Activated naive CD8-positive, alpha-beta T cell treated with anti-CD3 and anti-CD28 coated beads for 36 hours (primary cell): ENCODE measurements around the gene LGR4. TPM values are rescaled to one million over a fixed set of nuclear protein-coding genes. Genes with fewer than 3 reads are reported as not detected.
"Not testable (repeated sequence)": the region's sequence is repeated elsewhere in the genome, so short reads cannot be mapped to it uniquely, and the experiment has no call there.

Source experiments
- DNase-seq: peaks from one replicate; pipeline ENCODE4 v3.0.0; 2021
- H3K27ac Mint-ChIP-seq: one replicate; pipeline ENCODE4 v1.8.0; 2022; ENCODE audit warnings: mild to moderate bottlenecking, moderate library complexity, mixed read lengths
- H3K27me3 Mint-ChIP-seq: one replicate; pipeline ENCODE4 v1.8.0; 2022; ENCODE audit warnings: mild to moderate bottlenecking, mixed read lengths
- H3K36me3 Mint-ChIP-seq: one replicate; pipeline ENCODE4 v1.8.0; 2021; ENCODE audit warnings: mild to moderate bottlenecking, mixed read lengths
- H3K4me1 Mint-ChIP-seq: one replicate; pipeline ENCODE4 v1.8.0; 2021; ENCODE audit warnings: mixed read lengths
- H3K4me3 Mint-ChIP-seq: one replicate; pipeline ENCODE4 v1.8.0; 2022; ENCODE audit warnings: mild to moderate bottlenecking, moderate library complexity, mixed read lengths
- H3K9me3 Mint-ChIP-seq: one replicate; pipeline ENCODE4 v1.8.0; 2022; ENCODE audit warnings: mixed read lengths
- total RNA-seq, 2 experiments: library from RNA; stranded (reverse); gene quantifications; one replicate each; pipeline ENCODE4 v1.2.3, GENCODE V29; 2021

The LGR4 gene
- total RNA-seq, 2 experiments from 2014 or later: 0.06 to 0.08 TPM

DNA sequence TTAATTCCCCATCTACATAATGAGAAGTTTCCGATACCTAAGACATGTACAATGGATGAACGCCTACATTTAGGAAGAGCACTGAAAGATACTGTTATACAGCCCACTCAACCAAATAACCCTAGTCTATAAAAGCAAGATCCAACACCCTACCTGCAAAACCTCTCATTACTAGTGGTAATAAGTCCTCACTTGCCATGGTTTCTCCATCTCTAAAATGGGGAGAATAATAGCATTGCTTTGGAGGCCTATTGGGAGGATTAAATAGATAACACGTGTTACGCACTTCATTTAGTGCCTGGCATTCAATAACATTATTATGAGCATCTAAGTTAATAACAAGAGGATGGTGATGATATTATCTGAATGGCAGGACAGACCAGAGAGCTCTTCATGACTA is 16.9 kb downstream of the LGR4 start:
- no peak overlapping the region for H3K4me3 Mint-ChIP-seq
- H3K9me3 Mint-ChIP-seq: peaks cover 2% of the 10 kb centered on the region
- no peak for DNase-seq
- no peak overlapping the region for H3K27ac Mint-ChIP-seq
- H3K27me3 Mint-ChIP-seq: peaks cover 3% of the 10 kb centered on the region
- H3K4me1 Mint-ChIP-seq: no peaks in the 10 kb centered on the region
- no peaks in the 10 kb centered on the region for H3K36me3 Mint-ChIP-seq

DNA sequence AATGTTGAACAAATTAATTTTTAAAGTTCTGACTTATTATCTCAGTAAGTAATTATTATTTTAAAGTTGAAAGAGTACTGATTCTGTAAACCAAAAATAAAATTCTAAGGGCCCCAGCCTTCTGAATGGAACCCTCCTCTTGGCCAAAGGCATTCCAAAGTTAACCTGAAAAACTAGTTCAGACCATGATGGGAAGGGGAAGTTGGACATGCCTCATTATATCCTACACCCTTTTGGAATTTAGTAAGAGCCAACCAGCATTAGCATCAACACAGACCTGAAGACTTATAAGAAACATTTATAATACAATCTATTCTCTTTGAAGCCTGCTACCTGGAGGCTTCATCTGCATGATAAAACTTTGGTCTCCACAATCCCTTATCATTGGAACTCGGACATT is 18.9 kb downstream of the LGR4 start:
- no peak overlapping the region for H3K4me3 Mint-ChIP-seq
- no peak for DNase-seq
- H3K27me3 Mint-ChIP-seq: peaks cover 3% of the 10 kb centered on the region
- H3K27ac Mint-ChIP-seq: no peak overlapping the region
- no peaks in the 10 kb centered on the region for H3K36me3 Mint-ChIP-seq
- peaks cover 2% of the 10 kb centered on the region for H3K9me3 Mint-ChIP-seq
- H3K4me1 Mint-ChIP-seq: no peaks in the 10 kb centered on the region

DNA sequence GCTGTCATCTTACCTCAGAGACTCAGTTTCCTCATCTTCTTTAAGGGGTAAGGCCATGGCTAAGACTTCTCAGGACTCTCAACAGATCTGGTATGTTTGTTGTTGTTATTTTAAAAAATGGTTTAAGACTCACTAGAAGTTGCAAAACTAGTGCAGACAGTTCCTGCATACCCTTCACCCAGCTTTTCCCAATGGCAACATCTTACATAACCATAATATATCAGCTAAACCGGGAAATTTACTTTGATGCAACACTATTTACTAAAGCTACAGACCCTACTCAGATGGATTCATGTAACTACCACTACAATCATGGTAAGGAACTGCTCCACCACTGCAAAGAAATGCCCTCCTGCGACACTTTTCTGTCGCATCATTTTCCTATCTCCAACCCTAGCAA is 20.4 kb downstream of the LGR4 start:
- no peaks in the 10 kb centered on the region for H3K4me1 Mint-ChIP-seq
- H3K27ac Mint-ChIP-seq: no peak overlapping the region
- DNase-seq: no peak
- H3K27me3 Mint-ChIP-seq: no peaks in the 10 kb centered on the region
- no peak overlapping the region for H3K4me3 Mint-ChIP-seq
- no peaks in the 10 kb centered on the region for H3K36me3 Mint-ChIP-seq
- peaks cover 2% of the 10 kb centered on the region for H3K9me3 Mint-ChIP-seq

DNA sequence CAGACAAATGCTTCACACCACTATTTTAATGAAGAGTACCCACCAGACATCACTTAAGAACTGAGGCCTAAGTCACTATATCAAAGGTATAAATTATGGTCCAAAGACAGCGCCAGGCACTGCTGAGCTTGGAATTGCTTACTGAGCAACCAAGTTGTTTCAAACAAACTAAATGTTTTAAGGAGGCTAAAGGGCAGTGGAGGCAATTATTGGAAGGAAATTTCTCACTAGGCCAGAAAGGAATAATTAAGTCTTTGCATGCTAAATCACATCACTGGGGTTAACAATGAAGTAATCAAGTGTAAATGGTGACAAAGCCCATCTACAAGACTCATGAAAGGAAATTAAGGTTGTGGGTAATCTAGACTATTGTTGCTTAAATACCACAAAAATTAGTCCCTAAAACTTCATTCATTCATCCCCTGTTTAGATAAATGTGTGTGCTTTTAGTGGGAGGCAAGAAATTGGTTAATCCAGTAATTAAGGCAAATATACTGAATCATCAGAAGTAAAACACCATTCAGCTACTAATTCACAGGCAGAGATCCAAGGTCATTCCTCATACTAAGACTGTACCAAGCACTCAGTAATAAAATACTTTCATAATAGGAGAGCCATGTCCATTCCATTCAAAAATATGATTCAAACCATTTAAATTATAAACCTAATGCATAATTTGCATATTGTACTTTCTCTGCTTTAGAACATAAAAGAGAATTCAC is 21.2 kb downstream of the LGR4 start:
- H3K9me3 Mint-ChIP-seq: peaks cover 2% of the 10 kb centered on the region
- no peaks in the 10 kb centered on the region for H3K36me3 Mint-ChIP-seq
- no peaks in the 10 kb centered on the region for H3K4me1 Mint-ChIP-seq
- no peak for DNase-seq
- no peak overlapping the region for H3K4me3 Mint-ChIP-seq
- no peak overlapping the region for H3K27ac Mint-ChIP-seq
- H3K27me3 Mint-ChIP-seq: no peaks in the 10 kb centered on the region

DNA sequence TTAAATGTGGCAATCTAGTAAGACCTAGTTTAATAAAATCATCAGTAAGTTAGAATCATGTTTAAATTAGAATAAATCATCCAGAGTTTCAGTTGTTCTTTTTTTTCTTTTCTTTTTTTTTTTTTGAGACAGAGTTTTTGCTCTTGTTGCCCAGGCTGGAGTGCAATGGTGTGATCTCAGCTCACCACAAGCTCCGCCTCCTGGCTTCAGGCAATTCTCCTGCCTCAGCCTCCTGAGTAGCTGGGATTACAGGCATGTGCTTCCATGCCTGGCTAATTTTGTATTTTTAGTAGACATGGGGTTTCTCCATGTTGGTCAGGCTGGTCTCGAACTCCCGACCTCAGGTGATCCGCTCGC is 24.4 kb downstream of the LGR4 start:
- not testable (repeated sequence) for H3K27ac Mint-ChIP-seq

DNA sequence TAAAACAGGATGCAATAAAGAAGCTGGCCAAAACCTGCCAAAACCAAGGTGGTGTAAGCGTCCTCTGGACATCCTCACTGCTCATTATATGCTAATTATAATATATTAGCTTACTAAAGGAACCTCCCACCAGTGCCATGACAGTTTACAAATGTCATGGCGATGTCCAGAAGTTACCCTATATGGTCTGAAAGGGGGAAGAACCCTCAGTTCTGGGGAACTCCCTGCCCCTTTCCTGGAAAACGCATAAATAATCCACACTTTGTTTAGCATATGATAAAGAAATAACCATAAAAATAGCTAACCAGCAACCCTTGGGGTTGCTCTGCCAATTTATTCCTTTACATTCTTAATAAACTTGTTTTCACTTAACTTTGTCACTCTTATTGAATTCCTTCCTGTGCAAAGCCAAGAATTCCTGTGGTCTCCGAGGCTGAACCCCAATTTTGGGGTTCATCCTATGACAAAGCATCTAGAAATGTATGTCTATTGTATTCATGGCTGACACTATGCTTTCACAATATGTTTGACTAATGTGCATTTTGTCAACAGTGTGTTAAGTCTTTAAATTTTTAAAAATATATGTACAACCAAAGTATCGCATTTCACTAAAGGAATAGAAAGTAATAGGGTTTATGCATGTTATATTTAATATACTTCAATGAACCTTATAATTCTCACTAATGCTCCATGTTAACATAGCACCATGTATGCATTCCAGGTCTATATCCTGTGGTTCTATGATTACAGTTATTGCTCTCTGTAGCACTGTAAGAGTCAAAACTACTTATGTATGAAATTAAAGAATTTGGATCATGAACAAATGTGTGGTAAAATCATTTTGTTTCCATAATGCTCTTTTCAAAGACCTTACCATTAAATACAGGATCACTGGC is 25.1 kb downstream of the LGR4 start:
- no peaks in the 10 kb centered on the region for H3K9me3 Mint-ChIP-seq

More for the DNA sequence above, 24.4 kb downstream of the LGR4 start:
- not testable (repeated sequence) for H3K27me3 Mint-ChIP-seq, H3K9me3 Mint-ChIP-seq, H3K36me3 Mint-ChIP-seq, DNase-seq, H3K4me3 Mint-ChIP-seq, H3K4me1 Mint-ChIP-seq

DNA sequence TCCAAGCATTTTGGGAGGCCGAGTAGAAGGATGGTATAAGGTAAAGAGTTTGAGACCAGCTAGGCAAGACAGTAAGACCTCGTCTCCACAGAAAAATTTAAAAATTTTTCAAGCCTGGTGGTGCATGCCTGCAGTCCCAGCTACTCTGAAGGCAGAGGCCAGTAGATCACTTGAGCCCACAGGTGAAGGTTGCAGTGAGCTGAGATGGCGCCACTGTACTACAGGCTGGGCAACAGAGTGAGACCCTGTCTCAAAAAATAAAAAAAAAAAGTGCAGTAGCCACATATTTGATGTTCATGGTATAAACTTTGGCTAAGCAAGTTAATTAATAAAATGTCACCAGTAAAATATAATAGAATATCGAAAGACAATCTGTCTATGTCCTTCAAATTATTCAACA is 27.0 kb downstream of the LGR4 start:
- H3K27ac Mint-ChIP-seq: no peak overlapping the region
- H3K36me3 Mint-ChIP-seq: no peaks in the 10 kb centered on the region
- H3K4me1 Mint-ChIP-seq: no peaks in the 10 kb centered on the region
- DNase-seq: no peak
- peaks cover 9% of the 10 kb centered on the region for H3K27me3 Mint-ChIP-seq
- H3K4me3 Mint-ChIP-seq: no peak overlapping the region
- H3K9me3 Mint-ChIP-seq: no peaks in the 10 kb centered on the region

More for the DNA sequence above, 25.1 kb downstream of the LGR4 start:
- H3K27ac Mint-ChIP-seq: no peak overlapping the region
- H3K4me1 Mint-ChIP-seq: no peaks in the 10 kb centered on the region
- H3K36me3 Mint-ChIP-seq: no peaks in the 10 kb centered on the region
- H3K27me3 Mint-ChIP-seq: peaks cover 3% of the 10 kb centered on the region
- DNase-seq: no peak
- H3K4me3 Mint-ChIP-seq: no peak overlapping the region

DNA sequence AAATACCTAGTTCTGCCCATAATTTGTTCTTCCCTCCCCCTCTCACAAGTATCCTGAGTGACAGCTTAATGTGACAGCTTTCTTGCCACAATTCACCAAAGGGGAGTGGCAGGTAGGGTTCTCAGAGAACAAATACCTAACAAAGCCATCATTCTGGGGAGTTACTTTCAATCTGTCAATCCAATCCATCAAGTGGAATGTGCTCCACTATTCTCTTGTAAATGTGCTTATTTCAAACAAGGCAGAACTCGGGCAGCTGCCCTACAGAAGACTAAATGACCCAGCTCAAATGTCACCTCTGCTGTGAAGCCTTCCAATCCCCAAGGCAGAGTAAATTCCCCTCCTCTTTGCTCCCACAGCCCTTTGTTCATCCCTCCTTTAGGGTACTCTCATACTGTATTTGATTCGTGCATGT is 27.8 kb downstream of the LGR4 start:
- Mint-ChIP-seq H3K4me3 (no peak overlapping the region), H3K36me3 (no peaks in the 10 kb centered on the region), H3K27ac (no peak overlapping the region), H3K27me3 (peaks cover 9% of the 10 kb centered on the region), H3K4me1 (no peaks in the 10 kb centered on the region), H3K9me3 (no peaks in the 10 kb centered on the region)
- no peak for DNase-seq

DNA sequence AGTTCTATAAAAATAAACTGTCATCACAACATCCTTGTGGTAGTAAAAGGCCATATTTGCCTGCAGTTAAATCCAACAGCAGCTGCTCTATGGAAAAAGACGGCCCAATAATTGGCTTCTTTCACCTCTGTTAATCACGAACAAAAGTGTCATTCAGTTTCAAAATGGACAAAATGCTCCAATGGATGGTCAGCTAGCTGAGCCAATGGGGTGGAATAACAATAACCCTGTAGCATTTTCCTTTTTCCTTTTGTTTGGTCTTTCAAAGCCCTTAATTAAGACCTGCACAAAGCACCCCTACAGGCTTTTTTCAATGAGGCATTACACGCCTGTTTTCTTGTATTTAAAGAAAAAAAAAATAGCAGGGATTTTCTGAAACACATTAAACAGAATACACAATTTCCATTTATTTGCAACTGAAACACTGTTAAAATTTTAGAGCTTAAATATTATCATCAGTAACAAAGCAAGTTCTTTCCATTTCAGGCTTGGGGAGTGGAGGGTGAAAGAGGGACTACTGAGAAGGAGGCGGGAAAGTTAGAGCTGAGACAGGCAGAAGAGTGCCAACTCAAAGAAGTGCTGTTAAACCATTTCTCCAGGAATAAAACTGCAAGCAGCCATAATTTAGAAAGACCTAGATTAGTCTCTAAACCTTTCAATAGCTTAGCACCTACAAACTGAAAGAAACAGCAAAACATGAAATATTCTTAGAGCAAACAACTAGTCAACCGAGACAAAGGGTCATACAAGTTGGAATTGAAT is 28.7 kb downstream of the LGR4 start:
- Mint-ChIP-seq H3K9me3 (no peaks in the 10 kb centered on the region), H3K36me3 (no peaks in the 10 kb centered on the region), H3K4me3 (no peak overlapping the region), H3K27ac (no peak overlapping the region), H3K4me1 (no peaks in the 10 kb centered on the region), H3K27me3 (peaks cover 9% of the 10 kb centered on the region)
- DNase-seq: no peak

DNA sequence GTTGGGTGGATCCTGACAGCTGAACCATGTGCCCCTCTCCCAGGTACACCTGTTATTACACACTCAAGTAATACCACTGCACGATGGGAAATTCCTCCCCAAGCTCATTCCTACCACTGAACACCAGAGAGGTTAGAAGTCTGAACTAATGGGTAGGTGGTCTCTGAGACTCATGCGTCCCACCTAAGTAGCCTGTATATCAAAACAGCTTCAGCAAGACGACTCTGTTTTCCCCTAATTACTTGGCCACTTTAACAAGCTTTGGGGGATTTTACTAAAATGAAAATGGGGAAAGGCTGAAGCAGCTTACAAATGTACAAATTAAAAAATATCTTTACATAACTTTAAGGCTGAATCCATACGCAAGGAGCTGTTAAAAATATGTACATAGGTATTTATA is 29.4 kb downstream of the LGR4 start:
- no peak for DNase-seq
- Mint-ChIP-seq H3K4me1 (no peaks in the 10 kb centered on the region), H3K4me3 (no peak overlapping the region), H3K36me3 (no peaks in the 10 kb centered on the region), H3K27ac (no peak overlapping the region), H3K27me3 (peaks cover 9% of the 10 kb centered on the region), H3K9me3 (no peaks in the 10 kb centered on the region)

DNA sequence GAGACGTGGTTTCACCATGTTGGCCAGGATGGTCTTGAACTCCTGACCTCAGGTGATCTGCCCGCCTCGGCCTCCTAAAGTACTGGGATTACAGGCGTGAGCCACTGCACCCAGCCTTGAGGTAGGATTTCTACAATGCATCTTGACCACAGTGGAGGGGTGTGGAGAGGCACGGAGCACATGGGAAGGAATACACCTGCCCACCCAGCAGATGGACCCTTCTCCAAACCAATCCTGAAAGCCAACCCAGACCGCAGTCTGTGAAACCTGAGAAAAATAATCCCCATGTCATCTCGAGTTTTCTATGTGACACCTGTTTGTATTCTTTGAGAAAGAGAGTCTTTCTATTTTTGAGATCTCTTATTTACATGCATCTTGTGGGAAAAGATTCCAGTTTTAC is 32.5 kb downstream of the LGR4 start:
- no peak for DNase-seq
- no peak overlapping the region for H3K4me3 Mint-ChIP-seq
- no peaks in the 10 kb centered on the region for H3K36me3 Mint-ChIP-seq
- no peaks in the 10 kb centered on the region for H3K9me3 Mint-ChIP-seq
- no peak overlapping the region for H3K27ac Mint-ChIP-seq
- peaks cover 8% of the 10 kb centered on the region for H3K27me3 Mint-ChIP-seq
- no peaks in the 10 kb centered on the region for H3K4me1 Mint-ChIP-seq

DNA sequence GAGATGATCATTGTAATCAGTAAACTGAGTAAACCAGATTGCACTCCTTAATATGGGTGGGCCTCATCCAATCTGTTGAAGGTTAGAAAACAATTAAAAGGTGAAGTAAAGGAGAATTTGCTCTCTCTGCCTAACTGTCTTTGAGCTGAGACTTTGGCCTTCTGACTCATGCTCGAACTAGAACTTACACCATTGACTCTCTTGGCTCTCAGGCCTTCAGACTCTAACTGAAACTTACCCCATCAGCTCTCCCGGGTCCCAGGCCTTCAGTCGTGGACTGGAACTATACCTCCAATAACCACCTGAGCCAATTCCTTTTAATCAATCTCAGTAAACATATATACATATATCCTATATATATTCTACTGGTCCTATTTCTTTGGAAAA is 34.0 kb downstream of the LGR4 start:
- Mint-ChIP-seq H3K9me3 (no peaks in the 10 kb centered on the region), H3K36me3 (no peaks in the 10 kb centered on the region), H3K4me3 (no peak overlapping the region), H3K4me1 (no peaks in the 10 kb centered on the region), H3K27me3 (peaks cover 5% of the 10 kb centered on the region), H3K27ac (no peak overlapping the region)
- DNase-seq: no peak

DNA sequence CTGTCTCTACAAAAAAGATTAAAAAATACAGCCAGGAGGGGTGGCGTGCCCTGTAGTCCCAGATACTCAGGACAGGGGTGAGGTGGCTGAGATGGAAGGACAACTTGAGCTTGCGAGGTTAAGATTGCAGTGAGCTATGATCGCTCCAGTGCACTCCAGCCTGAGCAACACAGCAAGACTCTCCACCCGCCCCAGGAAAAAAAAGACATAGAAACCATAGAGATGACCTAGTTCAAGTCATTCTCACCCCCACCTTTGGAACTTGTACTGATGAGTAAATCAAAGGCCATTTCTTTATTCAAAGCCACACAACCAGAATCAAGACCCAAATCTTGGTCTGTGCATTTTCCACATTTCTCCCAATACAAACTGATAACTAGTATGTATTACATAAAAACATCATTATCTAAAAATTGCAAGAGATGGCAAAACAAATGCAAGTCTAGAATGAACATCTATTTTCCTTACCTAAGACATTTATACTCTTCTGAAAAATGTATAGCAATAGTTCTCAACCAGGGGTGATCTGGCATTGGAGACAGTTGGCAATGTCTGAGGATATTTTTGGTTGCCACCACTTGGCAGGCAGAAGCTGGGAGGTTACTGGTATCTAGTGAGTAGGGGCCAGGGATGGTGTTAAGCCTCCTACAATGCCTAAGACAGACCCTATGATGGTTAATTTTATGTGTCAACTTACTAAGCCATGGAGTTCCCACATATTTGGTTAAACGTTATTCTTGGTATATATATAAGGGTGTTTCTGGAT is 34.6 kb downstream of the LGR4 start:
- Mint-ChIP-seq H3K4me1 (no peaks in the 10 kb centered on the region), H3K36me3 (no peaks in the 10 kb centered on the region), H3K4me3 (no peak overlapping the region)

DNA sequence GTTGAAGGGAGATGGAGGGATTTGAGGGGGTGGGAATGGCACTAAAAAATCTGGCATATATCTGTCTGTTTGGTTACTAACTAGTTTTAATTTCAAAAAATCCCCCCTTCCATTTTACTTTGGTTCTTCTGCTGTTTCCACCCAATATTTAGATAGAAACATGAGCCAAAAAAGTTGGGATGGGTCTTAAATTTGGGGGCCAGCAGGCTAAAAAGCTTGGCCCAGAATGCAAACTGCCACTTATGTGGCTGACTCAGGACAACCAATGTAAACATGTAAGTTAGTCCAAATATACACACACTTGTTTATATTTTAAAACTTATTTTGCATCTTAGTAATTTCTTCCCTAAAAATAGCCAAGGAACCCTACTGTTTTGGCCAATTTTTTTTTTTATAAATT is 35.7 kb downstream of the LGR4 start:
- no peaks in the 10 kb centered on the region for H3K4me1 Mint-ChIP-seq
- no peak overlapping the region for H3K27ac Mint-ChIP-seq
- peaks cover 9% of the 10 kb centered on the region for H3K27me3 Mint-ChIP-seq
- H3K36me3 Mint-ChIP-seq: no peaks in the 10 kb centered on the region
- H3K4me3 Mint-ChIP-seq: no peak overlapping the region
- DNase-seq: no peak
- H3K9me3 Mint-ChIP-seq: no peaks in the 10 kb centered on the region

More for the DNA sequence above, 34.6 kb downstream of the LGR4 start:
- no peak overlapping the region for H3K27ac Mint-ChIP-seq
- H3K27me3 Mint-ChIP-seq: peaks cover 9% of the 10 kb centered on the region
- DNase-seq: no peak
- no peaks in the 10 kb centered on the region for H3K9me3 Mint-ChIP-seq

DNA sequence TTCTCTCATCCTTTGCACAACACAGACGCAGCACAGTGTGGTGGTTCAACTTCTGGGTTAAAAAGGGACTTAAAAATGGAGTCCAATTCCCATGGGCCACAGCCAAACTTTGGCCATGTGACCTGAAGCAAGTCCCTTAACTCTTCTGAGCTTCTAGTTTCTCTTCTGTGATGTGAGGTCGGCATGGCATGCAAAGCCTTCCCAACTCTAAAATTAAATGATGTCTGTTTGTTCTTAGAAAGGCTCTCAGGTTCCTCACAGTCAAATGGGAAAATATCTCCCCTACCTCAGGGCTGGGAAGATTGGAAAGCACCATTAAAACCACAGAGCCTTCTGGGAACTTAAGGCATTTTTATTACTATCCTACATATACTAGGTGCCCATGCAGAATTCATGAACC is 38.8 kb downstream of the LGR4 start:
- Mint-ChIP-seq H3K36me3 (no peaks in the 10 kb centered on the region), H3K4me1 (no peaks in the 10 kb centered on the region), H3K9me3 (no peaks in the 10 kb centered on the region), H3K27ac (no peak overlapping the region), H3K27me3 (peaks cover 3% of the 10 kb centered on the region), H3K4me3 (no peak overlapping the region)
- DNase-seq: no peak
